Esophagus squamous epithelium (tissue), 5 donors: ENCODE data around the gene ANKRD29. TPM values are rescaled to one million over a fixed set of nuclear protein-coding genes. Genes with fewer than 3 reads are reported as not detected.
A peak's percentile ranks its signal among the peaks of the same experiment; 100 is the strongest.

Experiments used
- DNase-seq: peaks from one replicate; lab custom pipeline; 2025; lab: John Stamatoyannopoulos, UW
- H3K27ac ChIP-seq, 4 donors: fragments of 200-600 bp; sonication (generic); one replicate each; pipeline ENCODE4 v1.5.1; 2016 to 2019; ENCODE audit warnings: mild to moderate bottlenecking in 1 of 4
- H3K27me3 ChIP-seq, 4 donors: fragments of 200-600 bp; sonication (generic); 1 replicate in 3 of 4; 2 replicates in 1 of 4; pipeline versions ENCODE4 v1.5.1 to v1.6.0; 2017 to 2021; ENCODE audit warnings: antibody characterized with exemption in 1 of 4
- H3K36me3 ChIP-seq, 3 donors: fragments of 200-600 bp; sonication (generic); one replicate each; pipeline ENCODE4 v1.5.1; 2016 to 2019
- H3K4me1 ChIP-seq, 3 donors: fragments of 200-600 bp; sonication (generic); one replicate each; pipeline ENCODE4 v1.5.1; 2017 to 2019
- H3K4me3 ChIP-seq, 4 donors: fragments of 200-600 bp; sonication (generic); 1 replicate in 3 of 4; 2 replicates in 1 of 4; pipeline ENCODE4 v1.5.1; 2016 to 2019; ENCODE audit warnings: mild to moderate bottlenecking in 2 of 4, moderate library complexity in 1 of 4
- H3K9me3 ChIP-seq, 3 donors: fragments of 200-600 bp; sonication (generic); one replicate each; pipeline ENCODE4 v1.5.1; 2016 to 2019
- POLR2A ChIP-seq, 4 donors: fragments of 450-650 bp; IDR thresholded peaks; one replicate each; pipeline ENCODE4 v1.6.1; 2017; ENCODE audit warnings: antibody characterized with exemption in 4 of 4, mild to moderate bottlenecking in 4 of 4, moderate library complexity in 3 of 4
- WGBS, 2 donors: methylation state at CpG; one replicate each; pipeline ENCODE4 v1.1.5; 2018; 5-methylcytosine and 5-hydroxymethylcytosine counted together
- intact Hi-C: fragments of 100-400 bp; cut with DNase I; formaldehyde crosslinking; loops from one replicate; pipeline ENCODE4 v1.15.0; 2022
- total RNA-seq, 4 donors: library from RNA; depleted of rRNA; stranded (reverse); fragments of >200 nt; gene quantifications; one replicate each; pipeline ENCODE4 v1.1.0, GENCODE V29; 2016
- TF ChIP-seq, protein P1 (sequence below), 6 experiments: fragments of 450-650 bp in 4 of 6; fragments of 200-600 bp in 2 of 6; sonication (generic) in 2 of 6; IDR thresholded peaks; one replicate each; pipeline ENCODE4 v1.5.1; 2016 to 2019; ENCODE audit warnings: antibody characterized with exemption in 6 of 6, mild to moderate bottlenecking in 4 of 6, moderate library complexity in 4 of 6
- donor health status: DM: yes; HTN: yes; CAD: no.

The ANKRD29 gene
- total RNA-seq, 4 donors from 2014 or later = 2.9 to 10.8 (median 9.2) TPM

DNA sequence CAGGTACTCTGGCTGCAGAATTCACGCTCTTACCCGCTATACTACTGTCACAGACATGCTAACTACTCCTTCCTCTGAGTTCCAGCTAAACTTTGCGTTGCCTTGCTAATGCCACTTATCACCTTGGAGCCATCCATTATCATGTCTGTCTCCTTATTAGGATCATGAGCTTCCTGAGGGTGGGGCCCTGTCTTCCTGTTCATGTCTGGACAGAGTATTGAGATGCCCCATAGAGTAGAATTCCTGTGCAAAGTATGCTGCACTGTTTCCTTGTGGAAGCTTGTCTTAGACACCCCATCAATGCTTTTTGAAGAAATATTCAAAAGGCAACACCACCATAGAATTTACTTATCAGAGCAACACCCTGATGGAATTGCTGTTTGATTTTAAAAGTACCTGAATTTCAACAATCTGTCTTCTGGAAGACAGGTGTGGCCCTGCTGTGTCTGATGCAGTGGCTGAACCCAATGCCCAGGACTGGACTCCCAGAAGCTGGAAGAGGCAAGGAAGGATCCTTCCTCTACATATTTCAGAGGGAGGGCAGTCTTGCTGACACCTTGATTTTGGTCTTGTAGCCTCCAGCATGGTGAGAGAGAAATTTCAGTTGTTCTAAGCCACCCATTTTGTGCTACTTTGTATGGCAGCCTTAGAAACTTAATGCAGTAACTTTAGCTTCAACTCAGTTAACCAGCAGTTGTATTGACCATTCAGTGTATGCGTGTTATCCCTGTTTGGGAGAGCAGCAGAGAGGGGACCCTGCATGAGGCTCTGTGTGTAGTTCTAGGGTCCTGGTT, 32.1 kb upstream of the ANKRD29 start:
- no peak for TF ChIP-seq POLR2A (IDR thresholded peaks at IDR 0.05)
- TF ChIP-seq, protein P1, sequence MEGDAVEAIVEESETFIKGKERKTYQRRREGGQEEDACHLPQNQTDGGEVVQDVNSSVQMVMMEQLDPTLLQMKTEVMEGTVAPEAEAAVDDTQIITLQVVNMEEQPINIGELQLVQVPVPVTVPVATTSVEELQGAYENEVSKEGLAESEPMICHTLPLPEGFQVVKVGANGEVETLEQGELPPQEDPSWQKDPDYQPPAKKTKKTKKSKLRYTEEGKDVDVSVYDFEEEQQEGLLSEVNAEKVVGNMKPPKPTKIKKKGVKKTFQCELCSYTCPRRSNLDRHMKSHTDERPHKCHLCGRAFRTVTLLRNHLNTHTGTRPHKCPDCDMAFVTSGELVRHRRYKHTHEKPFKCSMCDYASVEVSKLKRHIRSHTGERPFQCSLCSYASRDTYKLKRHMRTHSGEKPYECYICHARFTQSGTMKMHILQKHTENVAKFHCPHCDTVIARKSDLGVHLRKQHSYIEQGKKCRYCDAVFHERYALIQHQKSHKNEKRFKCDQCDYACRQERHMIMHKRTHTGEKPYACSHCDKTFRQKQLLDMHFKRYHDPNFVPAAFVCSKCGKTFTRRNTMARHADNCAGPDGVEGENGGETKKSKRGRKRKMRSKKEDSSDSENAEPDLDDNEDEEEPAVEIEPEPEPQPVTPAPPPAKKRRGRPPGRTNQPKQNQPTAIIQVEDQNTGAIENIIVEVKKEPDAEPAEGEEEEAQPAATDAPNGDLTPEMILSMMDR (IDR thresholded peaks at IDR 0.05) = no peak
- WGBS, 2 donors = 67 to 82% methylated on average over 4 of the region's 4 CpGs
- intact Hi-C loops = no loop called here

DNA sequence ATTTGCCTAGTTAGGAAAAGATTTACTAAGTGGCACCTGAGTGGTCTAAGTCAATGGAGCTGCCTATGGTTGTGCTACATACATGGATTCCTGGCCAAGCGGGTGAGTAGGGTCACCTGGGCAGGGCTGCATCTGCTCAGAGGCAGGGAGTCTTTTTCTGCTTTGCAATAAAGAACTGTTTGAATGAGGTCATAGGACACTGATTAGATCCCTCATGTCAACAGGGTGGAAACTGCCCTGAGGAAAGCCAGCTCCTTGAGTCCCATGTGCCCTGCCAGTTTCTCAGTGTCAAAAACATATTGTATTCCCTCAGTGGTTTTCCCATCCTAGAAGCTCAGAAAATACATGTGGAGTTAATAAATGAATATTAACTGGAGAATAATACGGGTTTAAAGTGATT, 31.1 kb upstream of the ANKRD29 start:
- 84 to 93% methylated on average over 2 of the region's 2 CpGs for WGBS, 2 donors
- Histone ChIP-seq H3K4me3 (no peak overlapping the region), H3K27ac (no peak overlapping the region), H3K4me1 (peaks cover 8 to 55% (median 21%) of the 10 kb centered on the region in 3 donors), H3K9me3 (no peaks in the 10 kb centered on the region), H3K27me3 (peaks cover 0 to 18% (median 0%) of the 10 kb centered on the region in 4 donors), H3K36me3 (no peaks in the 10 kb centered on the region)
- DNase-seq = no peak
- TF ChIP-seq, protein P1 (IDR thresholded peaks at IDR 0.05) = no peak
- no peak for TF ChIP-seq POLR2A (IDR thresholded peaks at IDR 0.05)
- intact Hi-C loops = no loop called here

More for the DNA sequence above, 32.1 kb upstream of the ANKRD29 start:
- Histone ChIP-seq H3K4me3 (no peak overlapping the region), H3K9me3 (no peaks in the 10 kb centered on the region), H3K36me3 (no peaks in the 10 kb centered on the region), H3K27me3 (peaks cover 0 to 8% (median 0%) of the 10 kb centered on the region in 4 donors), H3K4me1 (peaks cover 5 to 46% (median 18%) of the 10 kb centered on the region in 3 donors), H3K27ac (peak overlapping the region in 3 of 4 donors; percentile 10 to 38 (median 11))
- DNase-seq = no peak

DNA sequence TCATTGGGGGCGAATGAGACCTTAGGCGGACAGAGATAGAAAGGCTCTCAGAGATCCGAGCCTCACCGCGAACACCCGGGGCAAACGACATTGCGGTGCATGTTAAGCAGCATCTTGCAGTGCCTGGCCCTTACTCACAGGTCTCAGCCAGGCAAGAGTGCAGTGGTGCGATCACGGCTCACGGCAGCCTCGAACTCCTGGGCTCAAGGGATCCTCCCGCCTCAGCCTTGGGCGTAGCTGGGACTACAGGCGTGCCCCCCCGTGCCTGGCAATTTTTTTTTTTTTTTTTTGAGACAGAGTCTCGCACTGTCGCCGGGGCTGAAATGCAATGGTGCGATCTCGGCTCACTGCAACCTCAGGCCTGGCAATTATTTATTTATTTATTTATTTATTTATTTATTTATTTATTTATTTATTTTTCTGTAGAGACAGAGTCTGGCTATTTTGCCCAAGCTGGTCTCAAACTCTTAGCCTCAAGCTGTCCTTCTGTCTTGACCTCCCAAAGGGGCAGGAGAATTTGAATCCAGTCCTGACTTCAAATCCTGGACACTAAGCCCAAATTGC, 27.9 kb upstream of the ANKRD29 start:
- Histone ChIP-seq H3K27ac (peak overlapping the region in 1 of 4 donors; percentile 87), H3K4me1 (peaks cover 8 to 48% (median 20%) of the 10 kb centered on the region in 3 donors), H3K4me3 (peak overlapping the region; percentile 64 to 87 (median 80)), H3K27me3 (peaks cover 0 to 28% (median 0%) of the 10 kb centered on the region in 4 donors), H3K9me3 (no peaks in the 10 kb centered on the region), H3K36me3 (no peaks in the 10 kb centered on the region)
- intact Hi-C loops = no loop called here
- no peak for DNase-seq
- WGBS, 2 donors = 68% methylated on average over 13 of the region's 21 CpGs; no CpG with 5 or more reads in 1 of the 2 donors
- TF ChIP-seq, protein P1 (IDR thresholded peaks at IDR 0.05) = no peak
- no peak for TF ChIP-seq POLR2A (IDR thresholded peaks at IDR 0.05)

DNA sequence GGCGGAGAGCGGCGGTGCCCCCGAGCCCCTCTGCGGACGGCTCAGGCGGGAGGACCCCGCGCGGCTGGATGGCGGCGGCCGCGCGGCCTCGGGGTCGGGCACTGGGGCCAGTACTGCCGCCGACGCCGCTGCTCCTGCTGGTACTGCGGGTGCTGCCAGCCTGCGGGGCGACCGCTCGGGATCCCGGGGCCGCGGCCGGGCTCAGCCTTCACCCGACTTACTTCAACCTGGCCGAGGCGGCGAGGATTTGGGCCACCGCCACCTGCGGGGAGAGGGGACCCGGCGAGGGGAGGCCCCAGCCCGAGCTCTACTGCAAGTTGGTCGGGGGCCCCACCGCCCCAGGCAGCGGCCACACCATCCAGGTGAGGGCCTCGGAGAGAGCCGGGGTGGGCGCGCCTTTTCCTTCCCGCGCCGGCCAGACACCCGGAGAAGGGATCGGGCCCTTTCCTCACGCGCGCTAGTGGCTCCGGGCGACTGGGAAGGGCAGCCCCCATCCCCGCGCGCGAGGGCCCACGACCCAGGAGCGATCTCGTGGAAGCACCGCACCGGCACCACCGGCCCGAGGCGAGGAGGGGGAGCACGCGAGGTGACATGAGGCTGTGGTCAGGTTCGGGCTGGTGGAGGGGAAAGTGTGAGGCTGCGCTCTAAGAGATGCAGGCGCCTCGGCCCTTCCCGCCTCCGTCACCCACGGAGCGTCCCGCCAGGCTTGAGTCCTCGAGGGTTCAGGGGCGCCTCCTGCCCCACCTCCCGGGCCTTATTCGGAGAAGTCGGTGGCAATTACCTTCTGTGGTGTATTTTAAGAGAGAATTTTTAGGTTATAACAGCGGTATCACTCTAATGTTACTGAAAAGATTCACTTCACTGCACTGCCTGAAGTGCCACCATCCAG, 27.1 kb upstream of the ANKRD29 start:
- Histone ChIP-seq H3K4me3 (peak overlapping the region; percentile 64 to 87 (median 80)), H3K9me3 (no peaks in the 10 kb centered on the region), H3K27me3 (peaks cover 0 to 28% (median 0%) of the 10 kb centered on the region in 4 donors), H3K4me1 (peaks cover 8 to 41% (median 15%) of the 10 kb centered on the region in 3 donors), H3K27ac (peak overlapping the region; percentile 78 to 87 (median 84)), H3K36me3 (no peaks in the 10 kb centered on the region)
- DNase-seq = no peak
- TF ChIP-seq, protein P1 (IDR thresholded peaks at IDR 0.05) = peak in 1 of 6 experiments; percentile 5
- TF ChIP-seq POLR2A (IDR thresholded peaks at IDR 0.05) = no peak
- WGBS, 2 donors = 0 to 10% methylated on average over 3 to 10 of the region's 85 CpGs
- intact Hi-C loops = no loop called here
